Loucy (cell line): ENCODE measurements around the gene EPHB6.

ENCODE experiments used
- EZH2phosphoT487 ChIP-seq: fragments of 200-600 bp; IDR thresholded peaks from 2 replicates; pipeline ENCODE4 v1.6.1; 2018; ENCODE audit warnings: antibody characterized with exemption, mild to moderate bottlenecking, moderate library complexity, borderline replicate concordance
- TF ChIP-seq, protein P1 (sequence below): fragments of 200-600 bp; sonication (generic); conservative IDR thresholded peaks from 2 replicates; pipeline ENCODE4 v1.5.1; 2014; ENCODE audit warnings: mild to moderate bottlenecking, antibody characterized with exemption, low read length

DNA sequence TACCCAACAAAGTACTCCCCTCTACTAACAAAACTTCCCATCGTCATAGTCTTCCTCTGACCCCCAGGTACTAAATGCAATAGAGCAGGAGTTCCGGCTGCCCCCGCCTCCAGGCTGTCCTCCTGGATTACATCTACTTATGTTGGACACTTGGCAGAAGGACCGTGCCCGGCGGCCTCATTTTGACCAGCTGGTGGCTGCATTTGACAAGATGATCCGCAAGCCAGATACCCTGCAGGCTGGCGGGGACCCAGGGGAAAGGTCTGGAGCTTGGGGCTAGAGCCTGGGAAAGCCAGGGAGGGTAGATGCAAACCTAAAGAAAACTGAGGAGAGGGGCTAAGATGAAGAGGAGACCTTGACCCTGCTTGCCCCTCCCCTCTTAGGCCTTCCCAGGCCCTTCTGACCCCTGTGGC lies 15.3 kb downstream of the EPHB6 start:
- TF ChIP-seq, protein P1, sequence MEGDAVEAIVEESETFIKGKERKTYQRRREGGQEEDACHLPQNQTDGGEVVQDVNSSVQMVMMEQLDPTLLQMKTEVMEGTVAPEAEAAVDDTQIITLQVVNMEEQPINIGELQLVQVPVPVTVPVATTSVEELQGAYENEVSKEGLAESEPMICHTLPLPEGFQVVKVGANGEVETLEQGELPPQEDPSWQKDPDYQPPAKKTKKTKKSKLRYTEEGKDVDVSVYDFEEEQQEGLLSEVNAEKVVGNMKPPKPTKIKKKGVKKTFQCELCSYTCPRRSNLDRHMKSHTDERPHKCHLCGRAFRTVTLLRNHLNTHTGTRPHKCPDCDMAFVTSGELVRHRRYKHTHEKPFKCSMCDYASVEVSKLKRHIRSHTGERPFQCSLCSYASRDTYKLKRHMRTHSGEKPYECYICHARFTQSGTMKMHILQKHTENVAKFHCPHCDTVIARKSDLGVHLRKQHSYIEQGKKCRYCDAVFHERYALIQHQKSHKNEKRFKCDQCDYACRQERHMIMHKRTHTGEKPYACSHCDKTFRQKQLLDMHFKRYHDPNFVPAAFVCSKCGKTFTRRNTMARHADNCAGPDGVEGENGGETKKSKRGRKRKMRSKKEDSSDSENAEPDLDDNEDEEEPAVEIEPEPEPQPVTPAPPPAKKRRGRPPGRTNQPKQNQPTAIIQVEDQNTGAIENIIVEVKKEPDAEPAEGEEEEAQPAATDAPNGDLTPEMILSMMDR: no peak
- TF ChIP-seq EZH2phosphoT487: no peak
